Loucy (cell line): ENCODE data around the gene ARHGAP22.

Source experiments
- H2AFZ ChIP-seq: fragments of 200-600 bp; sonication (generic); 2 replicates; pipeline ENCODE4 v1.6.0; 2016; ENCODE audit warnings: antibody characterized with exemption, mild to moderate bottlenecking, low read length, moderate library complexity
- H3F3A ChIP-seq: fragments of 200-600 bp; 2 replicates; pipeline ENCODE4 v1.6.0; 2016; ENCODE audit warnings: antibody characterized with exemption, low read depth, mild to moderate bottlenecking
- H3K27me3 ChIP-seq: fragments of 200-600 bp; sonication (generic); 2 replicates; pipeline ENCODE4 v1.6.1; 2014; ENCODE audit warnings: low read length, mild to moderate bottlenecking; ENCODE audit not compliant: insufficient read depth, poor library complexity, severe bottlenecking
- H3K36me3 ChIP-seq: fragments of 200-600 bp; sonication (generic); 2 replicates; pipeline ENCODE4 v1.6.1; 2016; ENCODE audit warnings: low read length; ENCODE audit not compliant: insufficient read depth
- H3K4me1 ChIP-seq: fragments of 200-600 bp; sonication (generic); 2 replicates; pipeline ENCODE4 v1.5.1; 2014; ENCODE audit warnings: low read length, mild to moderate bottlenecking; ENCODE audit not compliant: insufficient read depth, poor library complexity, severe bottlenecking
- H3K4me2 ChIP-seq: fragments of 200-600 bp; sonication (generic); 2 replicates; pipeline ENCODE4 v1.6.0; 2014; ENCODE audit warnings: antibody characterized with exemption, low read length, low read depth, mild to moderate bottlenecking; ENCODE audit not compliant: poor library complexity, severe bottlenecking
- H3K4me3 ChIP-seq: fragments of 200-600 bp; sonication (generic); 2 replicates; pipeline ENCODE4 v1.5.1; 2014; ENCODE audit warnings: low read length, mild to moderate bottlenecking, mixed read lengths; ENCODE audit not compliant: poor library complexity, severe bottlenecking
- H3K79me2 ChIP-seq: fragments of 200-600 bp; sonication (generic); 2 replicates; pipeline ENCODE4 v1.6.1; 2014; ENCODE audit warnings: low read length; ENCODE audit not compliant: insufficient read depth
- H3K9ac ChIP-seq: fragments of 200-600 bp; sonication (generic); 2 replicates; pipeline ENCODE4 v1.6.0; 2014; ENCODE audit warnings: mild to moderate bottlenecking, low read depth, low read length, moderate library complexity; ENCODE audit not compliant: poor library complexity, severe bottlenecking
- H3K9me2 ChIP-seq: fragments of 200-600 bp; sonication (generic); replicated peaks from 2 replicates; pipeline ENCODE4 v1.6.1; 2016; ENCODE audit warnings: low read depth, low read length, mixed read lengths
- H3K9me3 ChIP-seq: fragments of 200-600 bp; sonication (generic); 2 replicates; pipeline ENCODE4 v1.6.1; 2014; ENCODE audit warnings: mild to moderate bottlenecking, antibody characterized with exemption, low read length, low read depth; ENCODE audit not compliant: insufficient read depth
- H4K20me1 ChIP-seq: fragments of 200-600 bp; sonication (generic); 2 replicates; pipeline ENCODE4 v1.6.0; 2014; ENCODE audit warnings: antibody characterized with exemption, low read length, mild to moderate bottlenecking; ENCODE audit not compliant: insufficient read depth, poor library complexity, severe bottlenecking
- EZH2phosphoT487 ChIP-seq: fragments of 200-600 bp; IDR thresholded peaks from 2 replicates; pipeline ENCODE4 v1.6.1; 2018; ENCODE audit warnings: antibody characterized with exemption, mild to moderate bottlenecking, moderate library complexity, borderline replicate concordance
- TF ChIP-seq, protein P1 (sequence below): fragments of 200-600 bp; sonication (generic); conservative IDR thresholded peaks from 2 replicates; pipeline ENCODE4 v1.5.1; 2014; ENCODE audit warnings: mild to moderate bottlenecking, antibody characterized with exemption, low read length

ARHGAP22 gene

DNA sequence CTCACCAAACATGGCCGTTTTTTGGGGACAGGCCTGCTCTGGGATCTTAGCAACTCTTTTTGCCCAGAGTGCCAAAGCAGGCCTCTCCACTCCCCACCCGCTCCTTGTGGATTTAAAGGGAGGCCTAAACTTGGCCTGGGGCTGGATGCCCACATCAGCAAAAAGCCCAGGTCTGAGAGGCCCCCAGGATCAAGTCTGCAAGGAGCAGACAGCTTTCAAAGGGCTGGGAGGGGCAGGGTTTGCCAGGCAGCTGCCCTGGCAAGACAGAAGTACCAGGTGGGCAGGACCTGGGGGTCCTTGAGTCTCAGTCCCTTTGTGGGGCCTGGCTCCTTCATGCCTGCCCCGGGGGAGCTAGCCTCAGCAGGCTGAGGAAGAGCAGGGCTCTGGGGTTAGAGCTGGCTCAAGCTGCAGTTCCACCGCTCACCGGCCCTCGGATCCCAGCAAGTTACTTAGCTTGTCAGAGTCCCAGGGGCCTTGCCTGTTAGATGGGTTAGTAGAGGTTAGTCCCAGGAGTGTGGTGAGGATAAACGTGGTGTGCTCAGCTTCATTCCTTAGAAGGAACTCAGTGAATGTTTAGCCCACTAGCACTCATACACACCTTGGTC is 56.2 kb downstream of the ARHGAP22 start:
- H3K79me2 ChIP-seq, result no peaks in the 10 kb centered on the region
- no peak overlapping the region for H3K9ac ChIP-seq
- H2AFZ ChIP-seq, result no peak overlapping the region
- H3K27me3 ChIP-seq, result no peaks in the 10 kb centered on the region
- H3K9me2 ChIP-seq, result no peaks in the 10 kb centered on the region
- H3K4me3 ChIP-seq, result no peak overlapping the region
- no peaks in the 10 kb centered on the region for H3K4me1 ChIP-seq
- H4K20me1 ChIP-seq, result no peaks in the 10 kb centered on the region
- no peaks in the 10 kb centered on the region for H3F3A ChIP-seq
- H3K9me3 ChIP-seq, result no peaks in the 10 kb centered on the region
- TF ChIP-seq EZH2phosphoT487, result no peak
- TF ChIP-seq, protein P1, sequence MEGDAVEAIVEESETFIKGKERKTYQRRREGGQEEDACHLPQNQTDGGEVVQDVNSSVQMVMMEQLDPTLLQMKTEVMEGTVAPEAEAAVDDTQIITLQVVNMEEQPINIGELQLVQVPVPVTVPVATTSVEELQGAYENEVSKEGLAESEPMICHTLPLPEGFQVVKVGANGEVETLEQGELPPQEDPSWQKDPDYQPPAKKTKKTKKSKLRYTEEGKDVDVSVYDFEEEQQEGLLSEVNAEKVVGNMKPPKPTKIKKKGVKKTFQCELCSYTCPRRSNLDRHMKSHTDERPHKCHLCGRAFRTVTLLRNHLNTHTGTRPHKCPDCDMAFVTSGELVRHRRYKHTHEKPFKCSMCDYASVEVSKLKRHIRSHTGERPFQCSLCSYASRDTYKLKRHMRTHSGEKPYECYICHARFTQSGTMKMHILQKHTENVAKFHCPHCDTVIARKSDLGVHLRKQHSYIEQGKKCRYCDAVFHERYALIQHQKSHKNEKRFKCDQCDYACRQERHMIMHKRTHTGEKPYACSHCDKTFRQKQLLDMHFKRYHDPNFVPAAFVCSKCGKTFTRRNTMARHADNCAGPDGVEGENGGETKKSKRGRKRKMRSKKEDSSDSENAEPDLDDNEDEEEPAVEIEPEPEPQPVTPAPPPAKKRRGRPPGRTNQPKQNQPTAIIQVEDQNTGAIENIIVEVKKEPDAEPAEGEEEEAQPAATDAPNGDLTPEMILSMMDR, result no peak
- H3K4me2 ChIP-seq, result no peak overlapping the region
- H3K36me3 ChIP-seq, result no peaks in the 10 kb centered on the region

DNA sequence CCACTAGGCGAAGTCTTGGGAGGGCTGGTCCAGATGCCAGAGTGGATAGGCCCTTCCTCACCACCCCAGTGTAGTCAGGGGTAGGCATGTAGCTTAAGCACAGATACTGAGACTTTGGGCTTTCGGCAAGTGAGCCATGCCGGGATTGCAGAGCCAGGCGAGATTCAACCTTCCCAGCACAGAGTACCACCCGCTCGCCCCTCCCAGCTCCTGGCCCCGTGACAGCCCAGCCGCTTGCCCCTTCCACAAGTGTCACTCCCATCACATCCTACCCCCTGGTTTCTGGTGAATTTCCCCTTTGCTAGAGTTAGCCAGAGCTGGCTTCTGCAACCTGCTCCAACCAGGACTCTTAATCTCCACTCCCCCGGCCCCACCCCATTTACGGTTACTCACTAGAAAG is 56.9 kb downstream of the ARHGAP22 start:
- no peaks in the 10 kb centered on the region for H3K79me2 ChIP-seq
- H2AFZ ChIP-seq, result no peak overlapping the region
- H3F3A ChIP-seq, result no peaks in the 10 kb centered on the region
- H4K20me1 ChIP-seq, result no peaks in the 10 kb centered on the region
- H3K4me3 ChIP-seq, result no peak overlapping the region
- H3K4me2 ChIP-seq, result no peak overlapping the region
- no peaks in the 10 kb centered on the region for H3K36me3 ChIP-seq
- no peaks in the 10 kb centered on the region for H3K9me2 ChIP-seq
- H3K27me3 ChIP-seq, result no peaks in the 10 kb centered on the region
- no peaks in the 10 kb centered on the region for H3K4me1 ChIP-seq
- H3K9me3 ChIP-seq, result no peaks in the 10 kb centered on the region
- no peak overlapping the region for H3K9ac ChIP-seq
- TF ChIP-seq, protein P1, result no peak
- no peak for TF ChIP-seq EZH2phosphoT487

DNA sequence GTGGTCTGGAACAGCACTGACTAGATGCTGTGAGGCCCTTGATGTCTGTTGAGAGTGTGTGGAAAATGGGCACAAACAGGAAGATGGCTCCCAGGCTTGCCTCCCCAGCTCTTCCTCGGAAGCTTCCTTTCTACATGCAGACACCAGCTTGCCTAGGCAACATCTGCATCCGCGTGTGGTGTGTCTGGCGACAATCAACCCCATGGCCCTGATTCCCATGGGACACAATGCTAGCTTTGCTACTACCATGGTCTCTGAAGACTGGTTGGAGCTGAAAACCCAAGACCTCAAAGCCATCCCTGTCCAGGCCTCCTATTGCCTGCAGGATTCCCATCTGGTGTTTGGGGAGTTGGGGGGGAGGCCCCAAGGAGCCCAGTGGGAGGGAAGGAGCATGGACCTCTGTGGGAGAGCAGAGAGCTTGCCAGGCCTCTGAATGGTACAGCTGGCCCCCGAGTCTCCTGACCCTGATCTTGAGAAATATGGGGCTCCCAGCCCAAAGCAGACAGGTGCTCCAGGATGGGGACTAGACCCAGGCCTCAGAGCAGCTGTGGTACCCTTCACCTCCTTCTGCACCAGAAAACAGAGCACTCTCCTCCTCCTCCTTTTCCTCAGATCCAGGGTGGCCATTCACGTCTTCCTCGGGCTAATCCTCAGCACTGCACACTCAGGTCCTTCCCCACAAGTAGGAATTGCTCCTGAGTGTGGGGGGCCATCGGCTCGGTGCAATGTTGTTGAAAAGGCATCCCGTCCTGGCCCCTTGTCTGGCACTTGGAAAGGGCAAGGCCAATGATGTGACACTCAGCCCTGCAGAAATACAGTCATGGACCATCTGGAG is 57.6 kb downstream of the ARHGAP22 start:
- Histone ChIP-seq H3K9me3 (no peaks in the 10 kb centered on the region), H3K27me3 (no peaks in the 10 kb centered on the region), H2AFZ (no peak overlapping the region), H3K79me2 (no peaks in the 10 kb centered on the region), H3K9me2 (no peaks in the 10 kb centered on the region), H4K20me1 (no peaks in the 10 kb centered on the region), H3K9ac (no peak overlapping the region), H3K4me1 (no peaks in the 10 kb centered on the region), H3K4me2 (no peak overlapping the region), H3K4me3 (no peak overlapping the region), H3F3A (no peaks in the 10 kb centered on the region), H3K36me3 (no peaks in the 10 kb centered on the region)
- no peak for TF ChIP-seq EZH2phosphoT487
- TF ChIP-seq, protein P1, result no peak
